Spleen (tissue), 11 donors: Measurements from ENCODE around the gene ELF1. TPM values are rescaled to one million over a fixed set of nuclear protein-coding genes. Genes with fewer than 3 reads are reported as not detected.
"Not testable (repeated sequence)": the region's sequence is repeated elsewhere in the genome, so short reads cannot be mapped to it uniquely, and the experiment has no call there.

Experiments
- DNase-seq: peaks from one replicate; pipeline ENCODE4 v3.0.0-alpha.2; 2020
- H3K27ac ChIP-seq, 8 donors: fragments of 200-600 bp; sonication (generic) in 7 of 8; 1 replicate in 4 of 8; 2 replicates in 4 of 8; pipeline versions ENCODE4 v1.5.0 to v1.8.0; 2016 to 2021; ENCODE audit warnings: inconsistent platforms in 4 of 8, mild to moderate bottlenecking in 4 of 8, moderate library complexity in 1 of 8
- H3K27me3 ChIP-seq, 7 donors: fragments of 200-600 bp; sonication (generic) in 6 of 7; replicated peaks in 1 of 7; 1 replicate in 4 of 7; 2 replicates in 3 of 7; pipeline versions ENCODE4 v1.5.0 to v1.8.0; 2016 to 2021; ENCODE audit warnings: inconsistent platforms in 3 of 7, mild to moderate bottlenecking in 1 of 7
- H3K36me3 ChIP-seq, 6 donors: fragments of 200-600 bp; sonication (generic) in 5 of 6; 1 replicate in 4 of 6; 2 replicates in 2 of 6; pipeline versions ENCODE4 v1.5.0 to v1.8.0; 2016 to 2021; ENCODE audit warnings: inconsistent platforms in 2 of 6
- H3K4me1 ChIP-seq, 6 donors: fragments of 200-600 bp; sonication (generic) in 5 of 6; 1 replicate in 3 of 6; 2 replicates in 3 of 6; pipeline versions ENCODE4 v1.5.0 to v1.8.0; 2016 to 2021; ENCODE audit warnings: inconsistent platforms in 3 of 6
- H3K4me3 ChIP-seq, 8 donors: fragments of 200-600 bp; sonication (generic) in 7 of 8; 1 replicate in 4 of 8; 2 replicates in 4 of 8; pipeline versions ENCODE4 v1.5.0 to v1.8.0; 2016 to 2021; ENCODE audit warnings: inconsistent platforms in 4 of 8, mild to moderate bottlenecking in 4 of 8, moderate library complexity in 2 of 8
- H3K9me3 ChIP-seq, 8 donors: fragments of 200-600 bp; sonication (generic) in 7 of 8; 1 replicate in 4 of 8; 2 replicates in 4 of 8; pipeline versions ENCODE4 v1.5.0 to v1.8.0; 2016 to 2021; ENCODE audit warnings: inconsistent platforms in 4 of 8
- CTCF ChIP-seq, 11 experiments: fragments of 200-600 bp in 7 of 11; fragments of 450-650 bp in 4 of 11; sonication (generic) in 4 of 11; IDR thresholded peaks in 8 of 11; conservative IDR thresholded peaks in 3 of 11; 1 replicate in 7 of 11; 2 replicates in 4 of 11; pipeline versions ENCODE4 v1.4.0 to v1.8.0; 2016 to 2021; ENCODE audit warnings: antibody characterized with exemption in 11 of 11, inconsistent platforms in 4 of 11, mild to moderate bottlenecking in 1 of 11
- POLR2A ChIP-seq, 3 donors: fragments of 450-650 bp; IDR thresholded peaks; one replicate each; pipeline ENCODE4 v1.5.1; 2017; ENCODE audit warnings: antibody characterized with exemption in 3 of 3, mild to moderate bottlenecking in 1 of 3
- POLR2AphosphoS5 ChIP-seq, 3 donors: sonication (generic); formaldehyde crosslinking; IDR thresholded peaks; one replicate each; pipeline ENCODE4 v1.5.1; 2017; ENCODE audit warnings: antibody characterized with exemption in 3 of 3
- WGBS, 5 donors: extraction: QIAGEN DNeasy Blood & Tissue Kit in 3 of 5; methylation state at CpG; one replicate each; pipeline versions ENCODE4 v1.1.5 to v1.1.7; 2013 to 2018; 5-methylcytosine and 5-hydroxymethylcytosine counted together
- intact Hi-C: fragments of 100-400 bp; cut with DNase I; formaldehyde crosslinking; loops from one replicate; pipeline ENCODE4 v1.15.0; 2023; ENCODE audit warnings: low total_unique reads
- polyA plus RNA-seq, 3 donors: library from polyadenylated mRNA; stranded (reverse); fragments of 200-250 nt; gene quantifications; one replicate each; pipeline ENCODE4 v1.2.1, GENCODE V29; 2013
- total RNA-seq, 7 donors: library from RNA; depleted of rRNA in 3 of 7; stranded (reverse); fragments of >200 nt in 3 of 7; fragmentation: NEBNext Ultra II Directional in 4 of 7; extraction: Animal tissue kit (Norgen Biotek cat#: 25700) in 4 of 7; gene quantifications; one replicate each; pipeline versions ENCODE4 v1.1.0 to v1.2.1, GENCODE V29; 2016 to 2021
- donor health status: healthy with polysubstance abuse.
- donor health status: DM: no; HTN: no; CAD: no; lungs with moderate emphysema.
- donor health status: DM: no; HTN: no; CAD: no.
- donor health status: Bipolar disorder and iron deficiency.
- donor health status: healthy.
- donor health status: DM: no; HTN: no; CAD: no.
- donor health status: DM: yes; HTN: yes; CAD: no.

Gene ELF1
- total and polyA plus RNA-seq, 10 donors = 18.0 to 146 (median 116) TPM

DNA sequence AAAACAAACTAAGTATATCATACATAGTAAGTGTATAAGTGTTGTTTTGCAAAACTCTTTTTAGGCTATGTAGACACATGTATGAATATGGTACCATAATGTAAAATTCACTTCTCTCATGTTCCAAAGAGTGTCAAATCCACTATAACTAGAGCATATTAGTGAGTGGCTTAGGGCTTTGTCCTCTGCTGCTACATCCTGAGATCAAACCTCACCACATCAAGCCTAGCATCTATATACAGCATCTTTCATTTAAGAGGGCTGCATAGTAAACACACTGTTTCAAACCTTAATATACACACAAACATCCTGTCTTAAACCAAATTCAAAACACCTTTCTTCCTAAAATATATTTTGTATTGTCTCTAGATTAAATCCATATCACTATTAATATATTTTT is 38.7 kb downstream of the ELF1 start:
- no peaks in the 10 kb centered on the region for H3K27me3 ChIP-seq
- DNase-seq = no peak
- H3K4me1 ChIP-seq = peaks cover 52 to 90% (median 80%) of the 10 kb centered on the region in 6 donors
- H3K27ac ChIP-seq = peak overlapping the region; percentile 76 to 98 (median 94)
- intact Hi-C loops = no loop called here
- TF ChIP-seq POLR2AphosphoS5 (IDR thresholded peaks at IDR 0.05) (peak in 1 of 3 donors; percentile 26), CTCF (IDR thresholded peaks at IDR 0.05 in 8 of 11, conservative IDR thresholded peaks at IDR 0.05 in 3 of 11) (no peak)
- H3K36me3 ChIP-seq = peaks cover 0 to 14% (median 0%) of the 10 kb centered on the region in 6 donors
- H3K4me3 ChIP-seq = peak overlapping the region; percentile 39 to 69 (median 47)
- H3K9me3 ChIP-seq = no peaks in the 10 kb centered on the region

GRCh38 chr13:40979232-40979631 is 39.9 kb downstream of the ELF1 start:
- H3K36me3 ChIP-seq = peaks cover 0 to 14% (median 0%) of the 10 kb centered on the region in 6 donors
- H3K4me3 ChIP-seq = peak overlapping the region; percentile 39 to 69 (median 47)
- 41 to 60% (median 42%) methylated on average over 3 of the region's 3 CpGs for WGBS, 5 donors
- no peaks in the 10 kb centered on the region for H3K27me3 ChIP-seq
- no peaks in the 10 kb centered on the region for H3K9me3 ChIP-seq
- H3K27ac ChIP-seq = peak overlapping the region in 7 of 8 donors; percentile 92 to 98 (median 94)
- intact Hi-C loops = loop anchor here (10.0 kb wide), 1 partner anchor 76 kb away; no protein-coding TSS in a partner anchor
- peaks cover 55 to 91% (median 81%) of the 10 kb centered on the region in 6 donors for H3K4me1 ChIP-seq
- TF ChIP-seq POLR2AphosphoS5 (IDR thresholded peaks at IDR 0.05) (no peak), POLR2A (IDR thresholded peaks at IDR 0.05) (no peak)
- DNase-seq = no peak

DNA sequence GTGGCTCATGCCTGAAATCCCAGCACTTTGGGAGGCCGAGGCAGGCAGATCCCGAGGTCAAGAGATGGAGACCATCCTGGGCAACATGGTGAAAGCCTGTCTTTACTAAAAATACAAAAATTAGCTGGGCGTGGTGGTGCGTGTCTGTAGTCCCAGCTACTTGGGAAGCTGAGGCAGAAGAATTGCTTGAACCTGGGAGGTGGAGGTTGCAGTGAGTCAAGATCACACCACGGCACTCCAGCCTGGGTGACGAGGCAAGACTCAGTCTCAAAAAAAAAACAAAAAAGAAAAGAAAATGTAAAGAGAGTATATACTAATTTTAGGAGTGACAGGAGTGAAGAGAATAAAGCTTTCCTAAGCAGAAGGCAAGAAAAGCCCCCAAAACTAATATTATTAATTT is 41.0 kb downstream of the ELF1 start:
- 44 to 66% (median 50%) methylated on average over 6 of the region's 6 CpGs for WGBS, 5 donors
- intact Hi-C loops = loop anchor here (10.0 kb wide), 1 partner anchor 77 kb away; no protein-coding TSS in a partner anchor
- peaks cover 0 to 14% (median 0%) of the 10 kb centered on the region in 6 donors for H3K36me3 ChIP-seq
- H3K27ac ChIP-seq = peak overlapping the region in 7 of 8 donors; percentile 92 to 98 (median 94)
- peak overlapping the region in 6 of 8 donors; percentile 5 to 69 (median 47) for H3K4me3 ChIP-seq
- not testable (repeated sequence) for H3K9me3 ChIP-seq, DNase-seq, H3K27me3 ChIP-seq
- peaks cover 57 to 91% (median 81%) of the 10 kb centered on the region in 6 donors for H3K4me1 ChIP-seq

DNA sequence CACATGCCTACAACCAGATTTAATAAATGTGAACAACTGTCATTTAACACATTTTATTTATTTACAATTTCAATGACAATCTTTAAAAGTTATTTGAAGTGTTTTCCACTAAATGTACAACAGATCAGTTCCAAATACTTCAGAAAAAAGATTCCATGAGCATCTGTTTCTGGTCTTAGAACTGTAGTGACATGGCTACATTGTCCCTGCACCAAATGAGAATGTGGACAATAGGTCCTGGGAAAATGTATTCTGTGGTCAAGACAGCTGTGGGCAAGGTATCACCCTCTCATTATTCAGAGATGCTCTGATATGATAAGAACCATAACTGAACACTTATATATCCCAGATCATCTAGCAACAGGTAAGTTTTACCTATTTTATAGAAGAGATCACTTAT is 43.7 kb downstream of the ELF1 start:
- no peaks in the 10 kb centered on the region for H3K27me3 ChIP-seq
- no peak for DNase-seq
- intact Hi-C loops = loop anchor here (10.0 kb wide), 1 partner anchor 79 kb away; no protein-coding TSS in a partner anchor
- peaks cover 0 to 14% (median 0%) of the 10 kb centered on the region in 6 donors for H3K36me3 ChIP-seq
- H3K9me3 ChIP-seq = no peaks in the 10 kb centered on the region
- no peak for TF ChIP-seq CTCF (IDR thresholded peaks at IDR 0.05 in 8 of 11, conservative IDR thresholded peaks at IDR 0.05 in 3 of 11)
- no peak for TF ChIP-seq POLR2A (IDR thresholded peaks at IDR 0.05)
- no peak for TF ChIP-seq POLR2AphosphoS5 (IDR thresholded peaks at IDR 0.05)
- H3K4me1 ChIP-seq = peaks cover 78 to 100% (median 98%) of the 10 kb centered on the region in 6 donors
- H3K4me3 ChIP-seq = no peak overlapping the region
- H3K27ac ChIP-seq = peak overlapping the region in 6 of 8 donors; percentile 24 to 98 (median 93)

- H3K27ac ChIP-seq = peak overlapping the region in 7 of 8 donors; percentile 24 to 98 (median 92)
- no peak for DNase-seq
- no peaks in the 10 kb centered on the region for H3K27me3 ChIP-seq
- no peak for TF ChIP-seq POLR2A (IDR thresholded peaks at IDR 0.05)
- TF ChIP-seq POLR2AphosphoS5 (IDR thresholded peaks at IDR 0.05) = peak in 1 of 3 donors; percentile 66
- peak in 9 of 11 experiments; percentile 7 to 63 (median 55) for TF ChIP-seq CTCF (IDR thresholded peaks at IDR 0.05 in 8 of 11, conservative IDR thresholded peaks at IDR 0.05 in 3 of 11)
- H3K36me3 ChIP-seq = peaks cover 0 to 14% (median 0%) of the 10 kb centered on the region in 6 donors
- WGBS, 5 donors = 29 to 48% (median 43%) methylated on average over 4 of the region's 4 CpGs
- peaks cover 83 to 100% (median 98%) of the 10 kb centered on the region in 6 donors for H3K4me1 ChIP-seq
- no peaks in the 10 kb centered on the region for H3K9me3 ChIP-seq
- peak overlapping the region in 1 of 8 donors; percentile 17 for H3K4me3 ChIP-seq
- intact Hi-C loops = loop anchor here (10.0 kb wide), 1 partner anchor 80 kb away; no protein-coding TSS in a partner anchor
Measured at GRCh38 chr13:40974460-40975407, 44.4 kb downstream of the ELF1 start.
